HG02943 (cell line): ENCODE results near the gene MCAT.

Experiments
- ATAC-seq: cut with Tn5 transposase; IDR thresholded peaks from one replicate; pipeline ENCODE4 v1.9.1; 2021; ENCODE audit warnings: mild to moderate bottlenecking, low read depth, moderate library complexity; ENCODE audit not compliant: unreplicated experiment

Gene MCAT

GRCh38 chr22:43173566-43173965 is 30.4 kb upstream of the MCAT start:
- no peak for ATAC-seq

GRCh38 chr22:43172191-43172590 is 29.0 kb upstream of the MCAT start:
- no peak for ATAC-seq

- no peak for ATAC-seq
Measured at GRCh38 chr22:43171607-43172006, 28.4 kb upstream of the MCAT start.

- ATAC-seq = no peak
Measured at GRCh38 chr22:43171019-43171491, 27.9 kb upstream of the MCAT start.

- ATAC-seq = no peak
Measured at GRCh38 chr22:43170131-43170480, 26.9 kb upstream of the MCAT start.

DNA sequence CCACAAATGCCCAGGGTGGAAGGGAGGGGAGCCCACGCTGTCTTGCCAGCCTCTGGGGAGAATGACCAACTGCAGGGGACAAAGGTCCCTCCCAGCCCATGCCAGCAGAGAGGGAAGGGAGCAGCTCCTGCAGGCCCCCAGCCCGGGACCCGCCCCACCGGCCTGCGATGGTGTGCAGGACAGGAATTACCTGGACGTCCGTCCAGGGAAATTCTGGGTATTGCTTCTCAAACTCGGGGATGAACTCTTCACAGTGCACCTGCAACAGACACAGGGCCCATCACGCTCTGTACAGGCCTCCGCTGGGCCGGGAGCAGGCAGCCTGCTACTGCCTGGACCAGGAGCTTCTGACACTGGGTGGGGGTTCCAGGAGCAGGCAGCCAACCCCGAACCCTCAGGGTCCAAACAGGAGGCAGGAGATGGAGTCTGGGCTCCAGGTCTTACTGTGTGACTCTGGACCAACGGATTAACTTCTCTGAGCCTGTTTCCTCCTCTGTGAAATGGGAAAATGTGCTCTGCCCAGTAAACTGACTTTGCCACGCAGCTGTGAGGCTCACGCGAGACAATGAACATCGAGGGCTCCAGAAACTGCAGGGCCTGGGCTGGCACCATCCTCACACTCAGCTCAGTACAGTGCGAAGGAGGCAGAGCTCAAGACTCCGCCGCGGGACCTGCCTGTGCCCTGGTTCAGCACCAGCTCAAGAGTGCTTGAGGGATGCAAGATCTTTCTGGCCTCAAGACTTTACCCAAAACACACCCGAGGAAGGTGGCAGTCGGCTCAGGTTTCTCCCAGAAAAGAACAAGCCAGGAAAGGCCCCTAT is 26.3 kb upstream of the MCAT start:
- no peak for ATAC-seq

DNA sequence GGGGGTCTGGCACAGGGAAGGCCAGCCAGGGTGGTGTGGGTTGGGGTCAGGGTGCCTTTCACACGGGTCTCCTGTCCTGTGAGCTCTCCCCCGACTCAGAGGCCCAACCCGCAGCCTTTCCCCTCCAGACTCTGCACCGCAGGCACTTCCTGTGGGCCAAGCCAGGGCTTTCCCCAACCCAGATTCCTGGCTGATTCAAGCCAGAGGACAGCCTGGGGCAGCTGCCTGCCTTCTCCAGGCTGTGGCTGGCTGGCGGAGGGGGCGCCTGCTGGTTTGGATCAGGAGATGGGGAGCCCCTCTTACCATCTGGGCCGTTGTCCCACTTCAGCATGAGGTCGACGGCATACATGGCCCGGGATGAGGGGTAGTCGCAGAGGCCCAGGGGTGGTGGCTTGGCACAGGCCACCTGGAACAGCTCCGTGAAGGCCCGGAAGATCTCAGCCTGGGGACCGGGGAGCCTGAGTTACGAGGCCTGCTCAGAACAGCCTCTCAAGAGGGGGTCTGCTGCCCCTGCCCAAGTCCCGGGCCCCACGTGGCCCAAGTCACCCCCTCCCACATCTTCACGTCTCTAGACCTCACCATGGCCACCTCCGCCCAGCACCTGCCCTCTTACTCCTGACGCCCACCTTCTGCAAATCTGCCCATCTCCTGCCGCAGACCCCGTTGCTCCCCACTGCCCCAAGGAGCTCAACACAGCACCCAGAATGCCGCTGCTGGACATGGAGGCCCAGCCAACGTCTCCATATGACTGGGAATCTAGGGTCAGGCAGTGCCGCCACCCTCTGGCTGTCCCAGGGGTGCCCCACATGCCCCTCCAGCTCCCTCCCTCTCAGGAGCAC is 25.5 kb upstream of the MCAT start:
- no peak for ATAC-seq

GRCh38 chr22:43167001-43167589 is 23.9 kb upstream of the MCAT start:
- ATAC-seq = no peak

- ATAC-seq = no peak
Measured at GRCh38 chr22:43166132-43166930, 23.1 kb upstream of the MCAT start.

DNA sequence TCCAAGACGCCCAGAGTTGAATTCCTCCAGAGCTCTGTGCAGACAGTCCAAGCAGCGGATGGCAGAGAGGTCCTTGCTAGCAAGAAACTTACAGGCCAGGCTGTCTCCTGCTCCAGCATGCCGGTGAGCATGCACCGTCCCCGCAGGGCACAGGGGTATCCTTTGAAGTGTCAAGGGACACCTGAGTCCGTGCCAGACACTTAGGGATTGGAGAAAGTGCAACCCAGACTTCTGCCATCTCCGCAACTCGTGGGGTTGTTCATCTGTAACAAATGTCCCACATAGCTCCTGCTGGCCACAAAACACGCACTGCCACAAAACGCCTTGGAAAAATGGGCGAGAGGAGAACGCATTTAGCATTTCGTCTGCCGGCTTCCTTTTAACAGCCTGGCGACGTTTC is 21.4 kb upstream of the MCAT start:
- no peak for ATAC-seq

GRCh38 chr22:43163241-43163795 is 20.1 kb upstream of the MCAT start:
- ATAC-seq = no peak

GRCh38 chr22:43162412-43163150 is 19.4 kb upstream of the MCAT start:
- ATAC-seq = no peak

GRCh38 chr22:43160497-43161126 is 17.4 kb upstream of the MCAT start:
- ATAC-seq = no peak

GRCh38 chr22:43159484-43160178 is 16.4 kb upstream of the MCAT start:
- ATAC-seq = no peak

DNA sequence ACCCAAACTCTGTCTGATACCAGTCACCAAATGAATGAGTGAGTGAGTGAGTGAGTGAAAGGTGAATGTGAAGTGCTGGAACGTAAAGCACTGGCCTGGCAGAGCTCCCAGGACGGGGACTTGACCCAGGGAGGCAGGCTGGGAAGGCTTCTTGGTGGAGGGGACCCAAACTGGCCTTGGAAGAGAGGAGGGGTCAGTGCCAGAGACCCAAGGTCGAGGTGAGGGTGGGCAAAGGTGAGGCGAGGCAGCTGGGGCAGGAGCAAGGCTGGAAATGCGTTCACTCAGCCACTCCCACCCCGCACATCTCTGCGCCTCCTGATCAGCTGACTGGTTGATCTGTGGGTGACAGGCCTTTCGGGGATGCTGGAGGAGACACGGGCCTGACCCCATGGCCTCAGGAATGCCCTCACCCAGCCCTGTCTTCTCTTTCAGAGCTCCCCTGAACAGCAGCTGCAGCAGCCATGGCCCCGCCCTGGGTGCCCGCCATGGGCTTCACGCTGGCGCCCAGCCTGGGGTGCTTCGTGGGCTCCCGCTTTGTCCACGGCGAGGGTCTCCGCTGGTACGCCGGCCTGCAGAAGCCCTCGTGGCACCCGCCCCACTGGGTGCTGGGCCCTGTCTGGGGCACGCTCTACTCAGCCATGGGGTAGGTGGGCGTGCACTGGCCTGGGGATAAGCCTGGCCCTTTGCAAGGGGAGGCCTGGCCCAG is 15.7 kb upstream of the MCAT start:
- no peak for ATAC-seq

- no peak for ATAC-seq
Measured at GRCh38 chr22:43157874-43158546, 14.8 kb upstream of the MCAT start.

GRCh38 chr22:43156413-43156812 is 13.2 kb upstream of the MCAT start:
- ATAC-seq = no peak
